LNCAP (cell line): ENCODE data around the gene GSTCD.

Experiments
- TF ChIP-seq, protein P1 (sequence below): fragments of 450-650 bp; IDR thresholded peaks from 2 replicates; pipeline ENCODE4 v1.5.1; 2017; ENCODE audit warnings: mild to moderate bottlenecking

Gene GSTCD

DNA sequence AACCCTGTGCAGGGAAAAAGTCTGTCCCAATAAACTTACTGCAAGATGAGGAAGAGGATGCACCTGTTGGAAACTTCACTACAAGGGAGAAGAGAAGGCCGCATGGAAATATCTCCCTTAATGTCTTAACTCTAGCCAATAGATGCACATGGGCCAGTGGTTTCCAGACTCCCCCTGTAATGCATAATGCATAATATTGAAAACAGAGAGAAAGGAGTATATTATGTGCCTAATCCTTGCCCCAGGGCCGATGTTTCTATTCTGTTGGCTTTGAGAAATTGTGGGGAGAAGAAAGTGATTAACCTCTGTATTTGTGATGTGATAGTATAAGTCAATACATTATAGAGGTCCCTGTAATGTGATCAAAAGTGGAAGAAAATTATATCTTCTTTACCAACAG, 37.3 kb upstream of the GSTCD start:
- TF ChIP-seq, protein P1, sequence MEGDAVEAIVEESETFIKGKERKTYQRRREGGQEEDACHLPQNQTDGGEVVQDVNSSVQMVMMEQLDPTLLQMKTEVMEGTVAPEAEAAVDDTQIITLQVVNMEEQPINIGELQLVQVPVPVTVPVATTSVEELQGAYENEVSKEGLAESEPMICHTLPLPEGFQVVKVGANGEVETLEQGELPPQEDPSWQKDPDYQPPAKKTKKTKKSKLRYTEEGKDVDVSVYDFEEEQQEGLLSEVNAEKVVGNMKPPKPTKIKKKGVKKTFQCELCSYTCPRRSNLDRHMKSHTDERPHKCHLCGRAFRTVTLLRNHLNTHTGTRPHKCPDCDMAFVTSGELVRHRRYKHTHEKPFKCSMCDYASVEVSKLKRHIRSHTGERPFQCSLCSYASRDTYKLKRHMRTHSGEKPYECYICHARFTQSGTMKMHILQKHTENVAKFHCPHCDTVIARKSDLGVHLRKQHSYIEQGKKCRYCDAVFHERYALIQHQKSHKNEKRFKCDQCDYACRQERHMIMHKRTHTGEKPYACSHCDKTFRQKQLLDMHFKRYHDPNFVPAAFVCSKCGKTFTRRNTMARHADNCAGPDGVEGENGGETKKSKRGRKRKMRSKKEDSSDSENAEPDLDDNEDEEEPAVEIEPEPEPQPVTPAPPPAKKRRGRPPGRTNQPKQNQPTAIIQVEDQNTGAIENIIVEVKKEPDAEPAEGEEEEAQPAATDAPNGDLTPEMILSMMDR: no peak

DNA sequence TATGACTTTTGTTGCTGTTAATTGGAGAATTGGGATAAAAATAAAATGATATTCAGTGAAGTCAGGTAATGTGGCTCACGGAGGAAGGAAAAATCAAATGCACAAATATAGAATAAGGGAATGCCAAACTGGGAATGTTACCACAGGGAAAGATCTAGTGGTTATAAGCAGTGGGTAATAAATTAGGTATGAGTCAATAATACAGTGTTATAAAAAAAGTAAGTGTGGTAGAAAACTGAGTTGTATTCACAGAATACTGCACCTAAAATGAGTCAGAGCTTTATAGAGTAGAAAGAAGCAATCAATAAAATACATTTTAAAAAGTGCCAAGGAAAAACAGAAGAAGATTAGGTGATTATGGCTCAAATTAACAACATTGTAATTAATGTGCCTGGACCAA, 34.6 kb upstream of the GSTCD start:
- TF ChIP-seq, protein P1: no peak

DNA sequence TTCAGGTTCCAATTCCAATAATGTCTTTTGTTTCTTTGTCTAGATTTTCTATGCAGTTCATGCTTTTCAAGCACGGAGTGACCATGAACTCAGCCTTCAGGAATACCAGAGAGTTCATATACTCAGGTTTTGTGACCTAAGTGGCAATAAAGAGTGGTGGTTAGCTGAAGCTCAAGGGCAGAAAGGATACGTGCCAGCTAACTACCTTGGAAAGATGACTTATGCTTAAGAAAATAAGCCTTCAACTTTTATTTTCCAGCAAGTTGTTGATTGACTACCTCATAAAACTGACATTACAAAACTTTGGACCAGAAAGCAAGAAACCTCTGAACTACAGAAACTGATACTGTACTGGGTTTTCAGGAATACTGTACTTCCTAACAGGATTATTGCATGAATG, 30.9 kb upstream of the GSTCD start:
- TF ChIP-seq, protein P1: no peak

DNA sequence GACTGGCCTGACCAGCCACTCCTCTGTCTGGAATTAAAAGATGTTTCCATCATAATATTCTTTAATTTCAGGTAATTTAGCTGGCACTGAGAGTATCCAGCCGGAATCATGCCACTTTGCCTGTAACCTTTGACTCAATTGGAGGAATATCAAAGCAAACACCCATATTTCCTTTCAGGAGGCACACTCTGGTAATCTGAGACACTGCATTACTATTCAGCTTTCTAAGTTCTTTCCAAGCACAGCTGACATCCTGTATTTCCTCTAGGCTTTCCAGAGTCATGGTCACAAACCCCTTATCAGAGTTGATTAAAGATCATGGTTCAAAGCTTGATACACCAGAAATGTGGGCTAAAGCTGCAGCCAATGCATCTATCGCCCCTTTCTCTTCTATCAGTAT, 29.4 kb upstream of the GSTCD start:
- TF ChIP-seq, protein P1: no peak

DNA sequence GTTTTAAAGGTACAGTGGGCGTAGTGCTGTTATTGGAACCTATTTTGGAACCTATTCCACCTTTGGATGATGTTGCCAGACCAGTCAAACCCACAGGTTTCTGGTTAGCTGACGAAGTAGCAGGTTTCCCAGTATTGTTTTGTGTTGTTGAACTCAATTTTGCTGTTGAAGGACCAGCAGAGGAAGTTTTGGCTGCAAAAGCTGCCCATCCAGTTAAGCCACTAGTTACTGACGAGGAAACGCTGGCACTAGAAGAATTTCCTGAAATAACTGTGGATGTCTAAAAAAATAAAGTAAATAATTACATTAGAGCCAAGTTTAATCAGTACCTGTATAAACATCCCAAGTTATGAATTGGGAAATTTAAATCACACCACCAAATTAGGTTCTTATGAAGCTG, 25.5 kb upstream of the GSTCD start:
- TF ChIP-seq, protein P1: no peak

DNA sequence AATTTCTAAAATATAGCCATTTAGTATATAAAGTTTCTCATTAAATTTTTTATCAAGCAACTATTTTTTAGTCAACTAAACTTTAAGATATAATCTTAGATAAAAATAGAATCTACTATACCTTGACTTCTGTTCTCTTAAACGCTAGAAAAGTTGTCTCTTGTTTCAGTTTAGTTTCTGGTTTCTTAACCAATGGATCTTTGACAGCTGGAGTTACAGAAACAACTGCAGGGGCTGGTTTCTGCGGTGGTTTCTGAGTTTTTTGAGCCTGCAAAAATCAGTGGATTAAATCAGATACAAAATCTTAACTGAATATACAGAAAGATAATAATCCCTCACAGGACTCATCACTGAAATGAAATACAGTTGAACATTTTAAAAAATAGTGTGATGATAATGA, 22.0 kb upstream of the GSTCD start:
- TF ChIP-seq, protein P1: no peak

GRCh38 chr4:105698607-105699006, 10.0 kb upstream of the GSTCD start:
- TF ChIP-seq, protein P1: no peak

GRCh38 chr4:105707782-105708180, 803 bp upstream of the GSTCD start:
- TF ChIP-seq, protein P1: no peak
